Stomach (tissue), 9 donors: ENCODE data around the gene HIVEP1. TPM values are rescaled to one million over a fixed set of nuclear protein-coding genes. Genes with fewer than 3 reads are reported as not detected.

ENCODE experiments used
- DNase-seq, 2 donors: peaks; one replicate each; pipeline versions ENCODE4 v3.0.0 to v3.0.0-alpha.2; 2013 to 2019
- H3K27ac ChIP-seq, 5 donors: fragments of 200-600 bp in 4 of 5; sonication (generic) in 4 of 5; one replicate each; pipeline ENCODE4 v1.5.1; 2013 to 2019; ENCODE audit warnings: mild to moderate bottlenecking in 1 of 5, moderate library complexity in 1 of 5
- H3K27me3 ChIP-seq, 3 donors: fragments of 200-600 bp; sonication (generic); one replicate each; pipeline ENCODE4 v1.5.1; 2017 to 2019; ENCODE audit warnings: mixed run types in 1 of 3
- H3K36me3 ChIP-seq, 4 donors: fragments of 200-600 bp; sonication (generic); 1 replicate in 3 of 4; 2 replicates in 1 of 4; pipeline ENCODE4 v1.5.1; 2016 to 2019
- H3K4me1 ChIP-seq, 4 donors: fragments of 200-600 bp; sonication (generic); one replicate each; pipeline ENCODE4 v1.5.1; 2016 to 2019
- H3K4me3 ChIP-seq, 4 donors: fragments of 200-600 bp; sonication (generic) in 3 of 4; one replicate each; pipeline ENCODE4 v1.5.1; 2016 to 2019; ENCODE audit warnings: mild to moderate bottlenecking in 1 of 4
- H3K9me3 ChIP-seq, 4 donors: fragments of 200-600 bp; sonication (generic); one replicate each; pipeline ENCODE4 v1.5.1; 2016 to 2019
- CTCF ChIP-seq, 7 experiments: fragments of 450-650 bp in 4 of 7; fragments of 200-600 bp in 3 of 7; sonication (generic) in 3 of 7; IDR thresholded peaks; one replicate each; pipeline ENCODE4 v1.5.1; 2016 to 2019; ENCODE audit warnings: antibody characterized with exemption in 7 of 7, control low read depth in 2 of 7, mild to moderate bottlenecking in 1 of 7
- EP300 ChIP-seq: sonication (generic); formaldehyde crosslinking; IDR thresholded peaks from one replicate; pipeline ENCODE4 v1.6.1; 2017; ENCODE audit warnings: antibody characterized with exemption
- POLR2A ChIP-seq, 4 donors: fragments of 450-650 bp; IDR thresholded peaks; one replicate each; pipeline ENCODE4 v1.6.1; 2016; ENCODE audit warnings: antibody characterized with exemption in 4 of 4, control low read depth in 2 of 4, mild to moderate bottlenecking in 1 of 4, moderate library complexity in 1 of 4
- POLR2AphosphoS5 ChIP-seq, 3 donors: sonication (generic); formaldehyde crosslinking; IDR thresholded peaks; one replicate each; pipeline ENCODE4 v1.6.1; 2016; ENCODE audit warnings: antibody characterized with exemption in 3 of 3
- WGBS, 5 donors: extraction: QIAGEN DNeasy Blood & Tissue Kit in 3 of 5; methylation state at CpG; one replicate each; pipeline versions ENCODE4 v1.1.5 to v1.1.7; 2013 to 2018; 5-methylcytosine and 5-hydroxymethylcytosine counted together
- intact Hi-C: fragments of 100-400 bp; cut with DNase I; formaldehyde crosslinking; loops from one replicate; pipeline ENCODE4 v1.15.1; 2023; ENCODE audit warnings: low total_unique reads
- polyA plus RNA-seq, 3 donors: library from polyadenylated mRNA; stranded (reverse); fragments of 200-250 nt; gene quantifications; one replicate each; pipeline ENCODE4 v1.2.3, GENCODE V29; 2013
- total RNA-seq, 5 donors: library from RNA; depleted of rRNA; stranded (reverse); fragments of >200 nt; gene quantifications; one replicate each; pipeline versions ENCODE4 v1.1.0 to v1.2.3, GENCODE V29; 2014 to 2016
- donor health status: healthy with polysubstance abuse.
- donor health status: Bipolar disorder and iron deficiency.
- donor health status: healthy.

HIVEP1 gene
- total and polyA plus RNA-seq, 8 donors: 2.0 to 19.6 (median 14.1) TPM

GRCh38 chr6:11994875-11995461 is 17.1 kb upstream of the HIVEP1 start:
- no peaks in the 10 kb centered on the region for H3K9me3 ChIP-seq
- no peak overlapping the region for H3K4me3 ChIP-seq
- no peak for DNase-seq
- intact Hi-C loops: no loop called here
- H3K27ac ChIP-seq: no peak overlapping the region
- no peaks in the 10 kb centered on the region for H3K27me3 ChIP-seq
- H3K36me3 ChIP-seq: no peaks in the 10 kb centered on the region
- no peak for TF ChIP-seq POLR2AphosphoS5 (IDR thresholded peaks at IDR 0.05)
- TF ChIP-seq POLR2A (IDR thresholded peaks at IDR 0.05): no peak
- no peak for TF ChIP-seq CTCF (IDR thresholded peaks at IDR 0.05)
- TF ChIP-seq EP300: no peak
- 94 to 99% (median 98%) methylated on average over 4 of the region's 4 CpGs for WGBS, 5 donors
- H3K4me1 ChIP-seq: no peaks in the 10 kb centered on the region

GRCh38 chr6:11996751-11997150 is 15.4 kb upstream of the HIVEP1 start:
- Histone ChIP-seq H3K9me3 (no peaks in the 10 kb centered on the region), H3K4me1 (no peaks in the 10 kb centered on the region), H3K27ac (no peak overlapping the region), H3K4me3 (no peak overlapping the region), H3K36me3 (no peaks in the 10 kb centered on the region), H3K27me3 (no peaks in the 10 kb centered on the region)
- no peak for TF ChIP-seq POLR2A (IDR thresholded peaks at IDR 0.05)
- TF ChIP-seq POLR2AphosphoS5 (IDR thresholded peaks at IDR 0.05): no peak
- TF ChIP-seq CTCF (IDR thresholded peaks at IDR 0.05): no peak
- no peak for TF ChIP-seq EP300
- WGBS, 5 donors: 31 to 46% (median 44%) methylated on average over 1 of the region's 1 CpG
- intact Hi-C loops: no loop called here
- DNase-seq: no peak

DNA sequence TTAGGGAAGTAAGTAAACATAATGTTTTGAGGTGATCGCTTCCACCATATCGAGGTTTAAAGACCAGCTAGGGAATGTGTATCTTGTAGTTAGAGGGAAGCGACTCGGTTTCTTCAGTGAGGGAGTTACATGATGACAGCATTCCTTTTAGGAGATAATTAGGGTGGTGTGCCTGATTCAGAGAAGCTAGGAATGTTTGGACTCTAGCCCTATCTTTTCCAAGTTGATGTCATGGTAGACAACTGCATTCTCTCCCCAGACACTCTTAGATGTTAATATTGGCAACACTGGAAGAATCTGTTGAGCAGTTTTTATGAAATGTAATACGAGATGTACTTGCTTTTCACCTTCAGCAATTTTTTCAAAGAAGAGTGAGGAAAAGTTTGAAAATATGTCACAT is 12.9 kb upstream of the HIVEP1 start:
- no peaks in the 10 kb centered on the region for H3K36me3 ChIP-seq
- no peak overlapping the region for H3K27ac ChIP-seq
- intact Hi-C loops: no loop called here

DNA sequence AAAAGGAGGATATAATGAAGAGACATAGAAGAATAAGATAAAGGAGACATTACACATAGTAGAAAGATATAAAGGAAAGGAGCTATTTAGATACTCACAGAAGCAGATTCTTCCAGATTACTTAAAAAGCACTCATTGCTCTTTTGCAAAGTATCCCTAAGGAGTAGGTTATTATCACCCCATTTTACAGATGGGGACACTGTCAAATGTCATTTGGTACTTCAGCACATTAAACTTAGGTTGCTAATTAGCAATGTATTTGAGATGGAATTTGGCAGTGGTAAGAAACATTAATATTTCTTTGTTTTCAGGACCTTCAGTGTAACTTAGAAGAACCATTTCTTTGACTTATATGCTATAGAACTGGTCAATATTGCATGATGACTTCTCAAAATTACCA is 11.9 kb upstream of the HIVEP1 start:
- Histone ChIP-seq H3K4me1 (no peaks in the 10 kb centered on the region), H3K36me3 (no peaks in the 10 kb centered on the region), H3K27me3 (no peaks in the 10 kb centered on the region), H3K4me3 (no peak overlapping the region), H3K9me3 (no peaks in the 10 kb centered on the region), H3K27ac (no peak overlapping the region)
- TF ChIP-seq POLR2A (IDR thresholded peaks at IDR 0.05) (no peak), CTCF (IDR thresholded peaks at IDR 0.05) (no peak), EP300 (no peak), POLR2AphosphoS5 (IDR thresholded peaks at IDR 0.05) (no peak)
- intact Hi-C loops: no loop called here
- DNase-seq: no peak

More for the DNA sequence above, 12.9 kb upstream of the HIVEP1 start:
- H3K4me3 ChIP-seq: no peak overlapping the region
- no peak for DNase-seq
- TF ChIP-seq POLR2A (IDR thresholded peaks at IDR 0.05) (no peak), EP300 (no peak), POLR2AphosphoS5 (IDR thresholded peaks at IDR 0.05) (no peak), CTCF (IDR thresholded peaks at IDR 0.05) (no peak)
- WGBS, 5 donors: 91 to 95% (median 95%) methylated on average over 5 of the region's 5 CpGs
- no peaks in the 10 kb centered on the region for H3K27me3 ChIP-seq
- H3K9me3 ChIP-seq: no peaks in the 10 kb centered on the region
- no peaks in the 10 kb centered on the region for H3K4me1 ChIP-seq
